GM18861 (cell line): ENCODE measurements around the gene NID1.

Source experiments
- ATAC-seq: cut with Tn5 transposase; IDR thresholded peaks from one replicate; pipeline ENCODE4 v1.9.1; 2021; ENCODE audit not compliant: unreplicated experiment

The NID1 gene

DNA sequence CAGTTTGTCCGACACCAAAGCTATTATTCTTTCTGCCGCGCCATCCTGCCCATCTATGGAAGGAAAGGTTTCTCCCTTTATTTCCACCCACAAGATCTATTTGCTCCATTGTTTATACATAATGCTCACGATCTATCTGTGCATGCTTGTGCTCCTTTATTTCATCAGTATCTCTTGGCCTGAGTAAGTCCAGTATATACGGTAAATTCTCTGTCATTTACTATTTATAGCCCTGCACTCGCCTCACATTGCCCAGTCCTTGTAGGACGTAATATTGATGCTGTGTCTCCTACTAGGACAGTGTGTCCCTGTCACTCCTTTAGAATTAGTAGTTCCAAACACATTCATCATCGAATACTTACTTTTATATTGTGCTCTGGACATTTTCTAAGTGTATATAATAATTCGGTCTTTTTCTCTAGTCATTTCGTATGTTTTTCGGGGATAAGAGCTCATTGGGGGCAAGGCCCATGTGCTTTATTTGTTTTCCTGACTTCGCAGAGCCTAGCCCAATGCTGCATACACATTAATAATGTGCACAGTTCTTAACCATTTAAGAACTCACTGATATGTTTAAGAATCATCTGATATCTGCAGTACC is 3.1 kb upstream of the NID1 start:
- no peak for ATAC-seq

DNA sequence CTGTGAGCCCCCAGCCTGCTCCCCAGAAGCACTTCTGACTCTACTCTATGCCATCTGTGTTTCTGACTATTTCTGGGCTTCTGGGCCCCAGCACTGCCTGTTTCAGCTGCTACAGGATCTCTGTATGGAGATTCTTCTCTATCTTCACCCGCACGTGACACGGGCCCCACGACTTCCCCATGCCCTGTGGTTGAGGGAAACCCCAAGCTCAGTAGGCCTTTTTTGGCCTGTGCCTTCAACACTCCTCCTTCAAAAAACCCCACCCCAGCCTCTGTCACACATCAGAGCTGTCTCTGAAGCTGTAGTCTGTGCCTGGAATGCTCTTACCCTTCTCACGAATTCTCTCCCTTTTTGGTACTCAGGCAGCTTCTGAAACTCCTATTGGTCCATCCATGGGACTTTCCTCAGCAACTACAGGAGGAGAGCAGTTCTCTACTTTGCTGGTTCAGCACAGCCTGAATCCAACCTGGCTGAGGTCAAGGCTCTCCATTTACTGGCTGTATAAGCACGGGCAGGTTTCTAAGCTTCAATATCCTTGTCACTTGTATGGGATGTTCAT is 2.0 kb upstream of the NID1 start:
- ATAC-seq: peak; percentile 83

DNA sequence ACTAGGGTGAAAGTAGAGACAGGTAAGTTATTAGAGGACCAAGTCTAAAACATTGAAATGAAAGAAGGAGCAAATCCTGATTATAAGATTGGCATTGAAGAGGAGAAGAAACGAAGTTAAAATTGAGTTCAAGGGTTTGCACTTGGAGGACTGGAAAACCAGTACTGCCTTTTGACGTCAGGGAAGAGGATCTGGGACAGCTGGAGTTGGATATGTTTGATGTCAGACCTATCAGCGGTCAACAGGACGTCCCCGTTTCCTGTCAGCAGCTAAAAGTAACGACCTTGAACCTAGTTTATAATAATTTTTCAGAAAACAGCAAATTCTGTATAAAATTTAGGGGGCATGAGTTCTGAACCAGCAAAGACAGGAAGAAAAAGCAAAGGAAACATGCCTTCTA is 1.2 kb upstream of the NID1 start:
- no peak for ATAC-seq

DNA sequence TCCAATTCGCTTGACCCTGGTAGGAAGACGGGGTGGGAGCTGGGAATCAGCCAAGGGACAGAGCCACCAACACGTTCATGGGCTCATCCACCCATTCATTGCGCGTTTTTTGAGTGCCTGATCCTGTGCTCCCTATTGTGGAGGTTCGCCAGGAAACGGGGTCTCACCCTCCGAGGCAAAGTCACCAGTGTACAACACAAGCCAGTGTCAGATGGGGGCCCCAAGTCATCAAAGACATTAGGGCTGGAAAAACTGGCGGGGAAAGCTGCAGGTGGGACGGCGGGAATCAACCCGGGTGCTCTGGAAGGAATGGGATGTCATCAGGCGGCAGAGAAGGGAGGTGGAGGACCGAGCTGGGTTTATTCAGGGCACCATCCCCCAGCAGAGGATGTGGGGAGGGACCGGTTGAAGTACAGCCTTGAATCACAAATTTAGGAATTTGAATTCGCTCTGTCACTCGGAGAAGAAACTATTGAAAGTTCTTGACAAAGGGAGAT is 667 bp upstream of the NID1 start:
- ATAC-seq: no peak

DNA sequence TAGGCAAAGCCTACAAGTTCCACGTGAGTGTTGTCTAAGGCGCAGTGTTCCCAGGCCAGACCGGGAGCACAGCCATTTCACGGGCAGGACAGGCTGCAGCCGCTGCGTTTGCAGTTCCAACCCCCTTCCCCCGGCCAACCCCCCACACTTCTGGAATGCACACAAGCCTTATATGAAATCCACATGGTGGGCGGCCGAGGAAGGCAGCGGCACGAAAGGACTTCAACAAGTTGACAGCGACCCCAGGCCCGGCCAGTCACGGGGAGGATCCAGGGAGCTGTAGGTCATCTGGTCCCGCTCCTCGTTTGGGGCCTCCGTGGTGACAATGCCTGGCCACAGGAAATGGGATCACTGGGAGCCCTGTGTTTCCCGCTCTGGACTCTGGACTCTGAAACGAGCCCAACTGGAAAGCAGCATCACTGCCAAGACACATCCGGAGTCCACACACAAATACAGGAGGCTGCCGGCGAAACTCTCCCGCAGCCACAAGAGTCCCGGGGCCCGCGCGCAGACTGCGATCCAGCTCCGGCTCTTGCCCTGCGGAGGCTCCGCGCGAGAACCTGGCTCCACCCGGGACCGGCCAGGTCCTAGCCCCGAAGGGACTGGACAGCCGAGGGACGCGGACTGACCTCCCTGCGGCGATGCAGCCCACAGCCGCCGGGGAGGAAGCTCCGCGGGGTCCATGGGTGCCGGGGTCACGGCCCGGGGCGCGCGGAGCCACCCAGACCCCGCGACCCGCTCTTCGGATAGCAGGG is 794 bp downstream of the NID1 start:
- peak; percentile 13 for ATAC-seq

DNA sequence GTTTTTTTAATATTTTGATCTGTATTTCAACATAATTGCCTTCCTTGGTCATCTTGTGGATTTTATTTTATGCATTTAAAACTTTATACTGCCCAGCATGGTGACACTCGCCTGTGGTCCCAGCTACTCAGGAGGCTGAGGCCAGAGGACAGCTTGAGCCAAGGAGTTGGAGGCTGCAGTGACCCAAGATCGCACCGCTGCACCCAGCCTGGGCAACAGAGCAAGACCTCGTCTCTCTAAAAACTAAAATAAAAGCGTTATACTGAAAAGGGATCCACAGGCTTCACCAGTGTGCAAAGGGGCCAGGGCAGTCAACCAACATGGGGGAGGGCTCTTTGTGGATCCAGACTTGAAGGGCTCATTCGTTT is 1.4 kb downstream of the NID1 start:
- no peak for ATAC-seq

DNA sequence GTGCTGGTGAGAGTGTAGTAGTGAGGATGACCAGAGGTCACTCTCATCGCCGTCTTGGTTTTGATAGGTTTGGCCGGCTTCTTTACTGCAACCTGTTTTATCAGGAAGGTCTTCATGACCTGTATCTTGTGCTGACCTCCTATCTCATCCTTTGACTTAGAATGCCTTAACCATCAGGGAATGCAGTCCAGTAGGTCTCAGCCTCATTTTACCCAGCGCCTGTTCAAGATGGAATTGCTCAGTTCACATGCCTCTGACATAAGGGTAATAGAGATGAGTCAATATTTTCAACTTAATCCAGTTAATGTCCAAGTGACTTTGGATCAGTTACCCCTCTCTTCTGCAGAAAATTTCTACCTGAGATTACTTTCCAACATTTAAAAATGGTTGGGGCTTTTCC is 4.6 kb downstream of the NID1 start:
- no peak for ATAC-seq

DNA sequence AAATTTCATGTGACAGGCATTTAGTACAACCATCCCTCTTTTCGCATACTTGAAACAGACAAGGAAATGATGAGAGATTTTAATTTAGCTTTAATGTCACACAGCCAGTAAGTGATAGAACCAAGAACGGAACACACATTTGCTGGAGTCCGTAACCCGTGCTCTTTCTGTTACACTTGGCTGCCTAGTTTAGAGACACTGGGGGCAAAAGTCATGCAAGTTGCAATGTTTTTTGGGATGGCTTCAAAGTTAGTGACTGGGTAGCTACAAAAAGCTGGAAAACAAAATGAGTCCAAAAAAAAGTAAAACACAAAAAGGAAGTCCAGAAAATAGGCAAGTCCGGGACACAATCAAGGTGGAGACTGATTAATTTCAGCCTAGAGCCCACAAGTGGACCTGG is 5.9 kb downstream of the NID1 start:
- ATAC-seq: no peak

DNA sequence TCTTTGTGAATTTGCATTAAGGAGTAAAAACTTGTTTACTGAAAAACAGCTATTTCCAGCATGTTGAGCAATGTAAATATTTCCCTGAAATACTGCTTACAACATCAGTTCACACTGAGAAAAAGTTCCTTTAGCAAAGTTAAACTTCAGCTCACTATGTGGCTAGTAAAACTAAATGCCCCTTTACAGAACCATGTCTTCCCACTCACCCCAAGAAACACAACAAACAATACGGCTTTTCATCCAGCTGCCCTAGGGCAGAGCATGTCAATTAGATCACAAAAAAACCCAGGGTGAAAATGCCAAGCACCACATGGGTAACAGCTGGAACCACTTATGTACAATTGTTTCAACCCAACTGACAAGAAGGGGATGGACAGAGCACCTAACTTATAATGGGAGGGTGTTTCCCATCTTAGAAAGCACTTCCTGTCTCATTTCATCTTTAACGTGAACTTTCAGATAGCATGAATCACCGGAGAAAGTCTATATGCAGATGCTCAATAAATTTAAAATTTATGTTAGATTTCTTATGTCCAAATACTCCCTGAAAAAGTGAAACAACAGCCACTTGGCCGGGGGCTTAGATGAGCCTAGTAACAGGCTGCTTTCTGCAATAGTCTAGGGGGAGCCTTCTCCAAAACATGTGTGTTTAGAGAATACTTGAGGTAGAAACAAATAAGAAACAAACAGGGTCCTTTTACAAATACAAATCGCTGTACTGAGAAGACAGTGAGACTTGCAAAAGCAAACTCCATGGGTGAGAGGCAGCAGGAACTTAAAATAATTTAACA is 6.6 kb downstream of the NID1 start:
- ATAC-seq: peak; percentile 89

DNA sequence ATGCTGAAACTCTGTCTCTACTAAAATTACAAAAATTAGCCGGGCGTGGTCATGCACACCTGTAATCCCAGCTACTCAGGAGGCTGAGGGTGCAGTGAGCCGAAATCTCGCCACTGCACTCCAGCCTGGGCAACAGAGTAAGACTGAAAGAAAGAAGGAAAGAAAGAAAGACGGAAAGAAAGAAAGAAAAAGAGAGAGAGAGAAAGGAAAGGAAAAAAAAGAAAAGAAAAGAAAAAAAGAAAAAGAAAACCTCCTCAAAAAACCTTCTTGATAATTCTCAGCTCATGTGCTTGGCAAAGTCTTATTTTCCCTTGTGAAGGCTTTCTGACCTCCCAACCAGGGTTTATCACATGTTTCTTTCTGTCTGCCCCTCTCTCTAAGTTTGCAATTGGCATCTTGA is 7.3 kb downstream of the NID1 start:
- no peak for ATAC-seq

DNA sequence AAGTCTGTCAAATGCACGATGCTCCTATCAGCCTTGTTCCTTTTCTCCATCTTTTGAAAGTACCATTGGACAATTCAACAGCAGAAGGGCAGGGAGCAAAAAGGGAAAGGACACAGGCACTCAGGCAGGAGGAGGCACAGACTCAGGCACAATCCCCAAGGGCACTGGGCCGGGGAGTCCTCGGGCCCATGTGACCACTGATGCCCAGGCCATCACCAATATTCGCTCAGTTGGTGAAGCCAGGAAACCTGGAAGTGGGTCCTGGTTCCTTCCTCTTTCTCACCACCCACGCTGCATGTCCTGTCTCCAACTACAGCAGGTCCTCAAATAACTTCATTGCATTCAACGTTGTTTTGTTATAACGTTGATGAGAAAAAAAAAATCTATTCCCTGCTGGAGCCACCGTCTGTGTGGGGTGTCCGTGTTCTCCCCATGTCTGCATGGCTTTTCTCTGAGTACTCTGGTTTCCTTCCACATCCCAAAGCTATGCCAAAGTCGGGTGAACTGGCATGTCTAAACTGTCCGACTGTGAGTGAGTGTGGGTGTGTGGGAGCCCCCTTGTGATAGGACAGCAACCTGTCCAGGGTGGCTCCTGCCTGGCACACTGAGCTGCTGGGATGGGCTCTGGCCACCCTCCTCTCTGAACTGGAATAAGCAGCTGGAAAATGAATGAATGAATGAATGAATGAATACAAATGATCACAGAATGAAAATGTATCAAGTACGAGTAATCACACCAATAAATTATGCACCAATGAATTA is 12.5 kb downstream of the NID1 start:
- no peak for ATAC-seq

DNA sequence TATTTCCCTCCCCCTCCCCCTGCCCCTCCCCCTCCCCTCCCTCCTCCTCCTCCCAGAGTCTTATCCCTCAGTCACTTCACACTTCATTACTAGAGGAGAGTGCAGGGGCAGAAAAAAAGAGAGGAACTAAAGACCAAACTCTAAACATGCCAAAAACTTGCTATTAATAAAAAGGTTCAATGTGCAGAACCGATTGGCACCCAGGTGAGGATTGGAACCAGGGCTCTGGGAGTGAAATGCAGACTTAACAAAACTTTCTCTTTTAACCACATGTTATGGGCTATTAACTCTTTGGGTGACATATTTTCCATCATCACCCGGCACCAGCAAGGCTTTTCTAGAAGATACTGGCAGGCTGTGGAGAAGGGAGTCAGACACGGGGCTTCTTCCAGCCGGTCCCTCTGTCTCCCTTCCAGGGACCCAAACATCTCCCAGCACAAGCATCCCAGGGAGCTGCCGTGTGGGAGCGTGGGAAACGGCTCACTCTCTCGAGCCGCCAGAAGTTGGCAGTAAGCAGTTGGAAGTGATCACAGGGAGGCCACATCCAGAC is 13.6 kb downstream of the NID1 start:
- ATAC-seq: no peak

DNA sequence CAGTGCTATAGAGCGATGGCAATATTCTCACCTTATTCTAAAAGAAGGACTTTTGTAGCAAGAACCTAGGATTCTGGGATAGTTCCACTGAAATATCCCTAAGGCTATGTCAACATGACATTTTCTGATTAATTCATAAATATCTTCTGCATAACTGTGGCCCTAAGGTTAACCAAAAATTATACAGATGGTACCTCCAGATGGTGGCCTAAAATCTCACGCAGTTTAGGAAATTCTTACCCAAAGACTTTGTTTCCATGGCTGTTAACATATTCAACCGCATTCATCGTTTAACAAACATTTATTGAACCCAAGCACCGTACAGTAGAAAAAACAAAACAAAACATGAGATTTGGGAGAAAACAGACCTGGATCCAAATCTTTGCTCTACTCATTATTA is 19.1 kb downstream of the NID1 start:
- ATAC-seq: no peak

DNA sequence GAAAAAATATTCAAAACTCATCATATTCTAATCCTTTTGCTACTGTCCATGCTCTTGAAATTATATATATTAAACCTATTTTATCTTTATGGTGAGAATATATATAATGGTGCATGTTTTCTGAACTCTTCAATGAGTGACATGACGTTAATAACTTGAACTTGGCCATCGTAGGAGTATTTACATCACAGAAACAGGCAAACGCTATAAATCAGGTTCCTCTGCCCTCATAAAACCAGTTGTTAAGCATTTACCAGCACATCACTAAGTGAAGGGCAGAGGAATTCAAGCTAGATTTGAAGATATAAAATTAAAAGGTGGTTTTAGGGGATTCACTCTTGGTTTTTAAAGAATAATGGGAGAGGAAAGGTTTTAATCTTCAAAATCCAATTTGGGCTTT is 20.5 kb downstream of the NID1 start:
- ATAC-seq: no peak

DNA sequence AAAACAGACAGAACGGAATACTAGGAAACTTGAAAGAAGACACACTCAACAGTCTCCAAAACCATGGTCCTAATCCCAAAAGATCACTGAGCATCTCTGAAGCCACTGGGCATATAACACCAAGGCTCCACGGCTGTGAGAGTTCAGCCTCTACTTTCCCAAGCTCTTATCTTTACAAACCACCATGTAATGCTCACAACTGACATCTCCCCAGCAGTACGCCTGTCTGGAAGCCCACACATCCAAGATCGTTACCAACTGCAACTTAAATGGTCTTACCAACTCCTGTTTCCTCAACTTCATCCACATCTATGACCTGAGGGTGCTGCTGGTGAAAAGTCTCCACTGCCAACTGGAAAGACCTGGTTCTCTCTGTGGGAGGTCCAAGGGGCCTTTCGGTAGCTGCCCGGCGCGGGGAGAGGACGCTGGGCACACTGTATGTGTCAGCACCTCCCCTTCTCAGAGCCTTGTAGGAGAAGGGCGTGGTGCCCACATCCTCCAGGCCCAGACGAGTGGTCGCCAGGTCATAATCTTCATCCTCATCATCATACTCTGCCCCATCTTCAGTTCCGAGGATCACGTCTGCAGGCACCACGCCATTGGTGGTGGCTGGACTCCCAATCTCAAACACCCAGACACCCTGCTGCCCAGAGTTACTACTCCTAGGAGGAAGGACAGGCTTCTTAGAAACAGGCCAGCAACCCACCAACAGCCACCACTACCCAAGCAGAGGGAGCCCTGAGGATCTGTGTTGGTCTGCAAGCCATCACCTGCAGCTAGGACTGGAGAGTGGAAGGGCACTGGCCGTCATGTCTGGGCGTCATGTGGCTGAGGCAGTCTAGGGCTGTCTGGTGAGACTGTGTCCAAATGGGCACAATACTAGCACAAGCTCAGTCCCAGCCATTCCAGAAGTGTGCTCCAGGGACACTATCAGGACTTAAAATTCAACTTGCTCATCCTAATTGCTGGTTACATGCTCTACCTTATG is 23.0 kb downstream of the NID1 start:
- ATAC-seq: no peak

DNA sequence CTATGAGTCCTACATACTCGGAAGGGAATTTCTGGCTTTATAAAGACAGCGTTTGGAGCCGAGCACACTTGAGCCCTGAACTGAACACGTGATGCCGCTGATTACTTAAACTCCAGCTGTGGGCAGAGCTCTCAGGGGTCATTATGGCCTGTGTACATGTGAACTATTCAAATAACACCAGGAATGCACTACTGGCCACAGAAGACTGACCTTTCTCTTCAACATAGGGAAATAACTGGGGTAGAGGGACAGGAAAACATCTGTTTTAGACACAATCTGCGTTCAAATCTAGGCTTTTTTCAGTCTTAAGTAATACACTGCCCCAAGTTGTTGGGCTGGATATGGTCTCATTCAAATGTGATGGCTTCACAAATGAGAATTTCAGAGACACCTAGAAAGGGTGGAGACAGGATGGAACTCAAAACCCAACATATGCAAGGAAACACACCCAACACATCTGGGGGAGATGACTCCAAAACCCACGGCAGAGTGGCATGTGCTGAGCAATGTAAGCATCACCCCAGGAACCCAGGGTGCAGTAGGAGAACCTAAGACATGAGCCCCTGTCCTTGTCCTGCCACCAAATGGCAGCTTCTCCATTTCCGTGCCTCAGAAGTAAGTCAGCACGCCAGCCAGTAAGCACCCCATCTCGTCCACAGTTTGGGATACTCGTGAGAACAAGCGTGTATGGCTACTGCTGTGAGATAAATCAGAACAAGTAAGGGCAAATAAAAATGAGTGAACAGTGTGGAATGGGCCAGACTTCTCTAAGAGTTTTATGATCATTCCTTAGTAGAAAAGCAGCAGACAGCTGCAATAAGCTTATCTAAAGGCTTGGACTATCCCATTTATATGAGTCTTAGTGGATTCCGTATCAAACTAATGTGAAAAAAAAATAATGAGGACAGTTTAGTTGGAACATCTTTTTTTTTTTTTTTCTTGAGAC is 24.9 kb downstream of the NID1 start:
- no peak for ATAC-seq

DNA sequence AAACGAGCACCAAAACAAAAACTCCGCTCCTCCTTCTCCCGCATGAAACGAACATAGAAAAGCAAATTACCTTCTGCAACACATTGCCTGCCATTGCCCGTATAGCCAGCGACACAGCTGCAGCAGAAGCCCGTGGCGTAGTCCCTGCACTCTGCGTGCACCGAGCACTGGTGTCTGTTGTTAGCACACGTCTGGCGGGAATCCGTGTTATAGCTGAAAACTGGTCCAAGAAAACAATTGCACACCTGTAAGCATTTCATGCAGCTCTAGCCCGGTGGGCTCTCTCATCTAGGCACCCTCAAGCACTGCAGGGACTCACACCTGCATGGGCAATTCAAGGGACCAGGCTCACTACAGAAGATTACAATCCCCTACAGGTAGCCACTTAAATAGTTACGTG is 26.9 kb downstream of the NID1 start:
- ATAC-seq: no peak

DNA sequence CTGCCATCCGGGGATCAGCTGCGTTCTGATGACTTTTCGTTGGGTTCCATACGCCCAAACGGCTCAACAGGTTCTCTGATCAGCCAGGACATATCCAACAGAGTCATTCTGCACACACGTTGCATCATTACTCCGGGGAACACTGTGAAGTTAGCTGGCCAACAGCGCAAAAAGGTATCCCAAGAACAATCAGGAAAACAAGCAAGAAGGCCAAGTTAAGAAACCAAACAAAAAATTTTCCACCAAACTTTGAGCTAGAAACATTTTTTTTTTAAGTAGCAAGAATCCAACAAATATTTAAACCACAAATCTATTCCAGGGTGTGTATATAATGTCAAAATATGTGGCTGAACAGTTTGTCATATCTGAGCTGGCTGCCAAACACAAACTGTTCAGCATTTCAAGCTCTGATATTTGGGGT is 29.2 kb downstream of the NID1 start:
- ATAC-seq: no peak
